GM12878 (cell line): Measurements from ENCODE around the gene TNFAIP8L1. TPM values are rescaled to one million over a fixed set of nuclear protein-coding genes. Genes with fewer than 3 reads are reported as not detected.

ENCODE experiments used
- ATAC-seq: fragments of 200-7000 bp; cut with Tn5 transposase; 3 replicates; pipeline ENCODE4 v1.9.1; 2020; ENCODE audit warnings: mild to moderate bottlenecking, moderate library complexity
- BruUV-seq: library from RNA; stranded (reverse); fragments of 400-500 nt; replicated peaks from 2 replicates; lab custom pipeline; 2021; lab: Mats Ljungman, UMichigan
- CTCF ChIA-PET: fragments of 300-600 bp; sonication (Branson Sonifier 250); formaldehyde crosslinking; extraction: SDS; loops from one replicate; lab custom pipeline; 2021; ENCODE audit warnings: inconsistent platforms; lab: Yijun Ruan, JAX
- POLR2A ChIA-PET: fragments of 350-600 bp; formaldehyde crosslinking; extraction: SDS; loops from one replicate; lab custom pipeline; 2021; ENCODE audit warnings: inconsistent platforms; lab: Charles Lee
- RAD21 ChIA-PET: fragments of 300-600 bp; sonication (Branson Sonifier 250); formaldehyde crosslinking; loops from one replicate; lab custom pipeline; 2023; ENCODE audit warnings: antibody characterized with exemption; ENCODE audit not compliant: unreplicated experiment; lab: Charles Lee
- SMC1A ChIA-PET: fragments of 300-600 bp; sonication (Branson Sonifier 250); formaldehyde crosslinking; loops from one replicate; lab custom pipeline; 2023; ENCODE audit not compliant: unreplicated experiment, uncharacterized antibody; lab: Charles Lee
- DNase-seq: peaks from one replicate; pipeline ENCODE4 v3.0.0-alpha.2; 2011; ENCODE audit warnings: low read depth, low spot score
- FAIRE-seq: peaks from 3 replicates; lab custom pipeline; 2011; peaks lifted over from hg19 to GRCh38; lab: Jason Lieb, UNC
- H2AFZ ChIP-seq: 2 replicates; pipeline ENCODE4 v1.6.0; 2011; ENCODE audit warnings: low read depth, low read length, control low read depth; ENCODE audit not compliant: control insufficient read depth
- H3K27ac ChIP-seq: 2 replicates; pipeline ENCODE4 v1.5.1; 2011; ENCODE audit warnings: control low read depth; ENCODE audit not compliant: control insufficient read depth, insufficient read depth
- H3K27me3 ChIP-seq, 2 experiments: replicated peaks in 1 of 2; 2 replicates each; pipeline versions ENCODE4 v1.6.0 to v1.6.1; 2011; ENCODE audit warnings: low read length in 1 of 2; ENCODE audit not compliant: control insufficient read depth in 2 of 2, insufficient read depth in 2 of 2
- H3K36me3 ChIP-seq, 2 experiments: 2 replicates each; pipeline ENCODE4 v1.5.1; 2011; ENCODE audit warnings: low read length in 1 of 2; ENCODE audit not compliant: control insufficient read depth in 2 of 2, insufficient read depth in 2 of 2
- H3K4me1 ChIP-seq: 2 replicates; pipeline ENCODE4 v1.6.1; 2011; ENCODE audit warnings: mild to moderate bottlenecking, low read length, moderate library complexity, mixed read lengths; ENCODE audit not compliant: control insufficient read depth, insufficient read depth
- H3K4me2 ChIP-seq: 2 replicates; pipeline ENCODE4 v1.6.0; 2011; ENCODE audit warnings: control low read depth; ENCODE audit not compliant: control insufficient read depth, insufficient read depth
- H3K4me3 ChIP-seq: fragments of 200-600 bp; sonication (generic); 2 replicates; pipeline ENCODE4 v1.5.1; 2016
- H3K79me2 ChIP-seq: 2 replicates; pipeline ENCODE4 v1.6.0; 2011; ENCODE audit warnings: low read length; ENCODE audit not compliant: control insufficient read depth, insufficient read depth
- H3K9ac ChIP-seq: 2 replicates; pipeline ENCODE4 v1.8.0; 2011; ENCODE audit warnings: low read length, control low read depth, mixed read lengths; ENCODE audit not compliant: control insufficient read depth, insufficient read depth
- H3K9me3 ChIP-seq: replicated peaks from 3 replicates; pipeline ENCODE4 v1.5.1; 2011; ENCODE audit warnings: mild to moderate bottlenecking, low read length; ENCODE audit not compliant: control insufficient read depth, insufficient read depth
- H4K20me1 ChIP-seq: 2 replicates; pipeline ENCODE4 v1.6.0; 2011; ENCODE audit not compliant: control insufficient read depth, insufficient read depth
- CEBPB ChIP-seq, 2 experiments: fragments of 150-350 bp in 1 of 2; IDR thresholded peaks; 2 replicates each; pipeline ENCODE4 v1.6.1; 2012 to 2014; ENCODE audit warnings: low read depth in 2 of 2, low read length in 2 of 2, borderline replicate concordance in 1 of 2, inconsistent platforms in 1 of 2
- CHD1 ChIP-seq: IDR thresholded peaks from 2 replicates; pipeline ENCODE4 v1.6.1; 2012; ENCODE audit warnings: low read depth, low read length, improper control_type of control experiment
- EED ChIP-seq: sonication (generic); IDR thresholded peaks from 2 replicates; pipeline ENCODE4 v1.6.1; 2016; ENCODE audit warnings: antibody characterized with exemption, low read depth
- FOS ChIP-seq: IDR thresholded peaks from 3 replicates; pipeline ENCODE4 v1.6.1; 2011; ENCODE audit warnings: borderline replicate concordance; ENCODE audit not compliant: insufficient read length; ENCODE audit errors: extremely low read depth
- IKZF2 ChIP-seq, 2 experiments: fragments of 450-650 bp; IDR thresholded peaks; 2 replicates each; pipeline ENCODE4 v1.6.1; 2017; ENCODE audit warnings: mild to moderate bottlenecking in 2 of 2, moderate library complexity in 2 of 2
- JUNB ChIP-seq: IDR thresholded peaks from 2 replicates; pipeline ENCODE4 v1.6.1; 2016; ENCODE audit warnings: antibody characterized with exemption, mild to moderate bottlenecking
- LARP7 ChIP-seq: fragments of 450-650 bp; IDR thresholded peaks from 2 replicates; pipeline ENCODE4 v1.6.1; 2017; ENCODE audit warnings: mild to moderate bottlenecking
- MTA2 ChIP-seq: fragments of 450-650 bp; IDR thresholded peaks from 2 replicates; pipeline ENCODE4 v1.6.1; 2016; ENCODE audit warnings: low read depth, mild to moderate bottlenecking, moderate library complexity
- NFIC ChIP-seq: IDR thresholded peaks from 2 replicates; pipeline ENCODE4 v1.6.1; 2012; ENCODE audit warnings: low read depth, mild to moderate bottlenecking, inconsistent platforms, low read length, moderate library complexity
- NFYB ChIP-seq: IDR thresholded peaks from 2 replicates; pipeline ENCODE4 v1.6.1; 2011; ENCODE audit warnings: low read depth, mild to moderate bottlenecking, low read length, improper control_type of control experiment, moderate library complexity; ENCODE audit not compliant: insufficient read depth
- NRF1 ChIP-seq: conservative IDR thresholded peaks from 2 replicates; pipeline ENCODE4 v1.6.1; 2011; ENCODE audit warnings: mild to moderate bottlenecking, low read depth, low read length, improper control_type of control experiment
- POLR2A ChIP-seq: IDR thresholded peaks from 2 replicates; pipeline ENCODE4 v1.6.1; 2011; ENCODE audit warnings: low read depth, mild to moderate bottlenecking, low read length
- POLR2AphosphoS5 ChIP-seq: IDR thresholded peaks from 2 replicates; pipeline ENCODE4 v1.6.1; 2011; ENCODE audit warnings: mild to moderate bottlenecking, low read length, inconsistent platforms
- RAD51 ChIP-seq: fragments of 450-650 bp; IDR thresholded peaks from 2 replicates; pipeline ENCODE4 v1.6.1; 2016; ENCODE audit warnings: moderate library complexity, mild to moderate bottlenecking, inconsistent platforms
- RELA ChIP-seq: fragments of 450-650 bp; IDR thresholded peaks from 2 replicates; pipeline ENCODE4 v1.8.0; 2014; ENCODE audit warnings: borderline replicate concordance; ENCODE audit not compliant: partially characterized antibody
- SIX5 ChIP-seq: IDR thresholded peaks from 2 replicates; pipeline ENCODE4 v1.6.1; 2011; ENCODE audit warnings: mild to moderate bottlenecking, low read depth, low read length, moderate library complexity; ENCODE audit not compliant: severe bottlenecking
- SMAD5 ChIP-seq: IDR thresholded peaks from 2 replicates; pipeline ENCODE4 v1.6.1; 2016; ENCODE audit warnings: antibody characterized with exemption, low read depth
- SREBF2 ChIP-seq: IDR thresholded peaks from 2 replicates; pipeline ENCODE4 v1.6.1; 2012; ENCODE audit warnings: mild to moderate bottlenecking, low read length
- ZBED1 ChIP-seq: IDR thresholded peaks from 2 replicates; pipeline ENCODE4 v1.6.1; 2016; ENCODE audit warnings: borderline replicate concordance
- ZNF384 ChIP-seq: IDR thresholded peaks from 2 replicates; pipeline ENCODE4 v1.6.1; 2012; ENCODE audit warnings: low read depth, mild to moderate bottlenecking, low read length, improper control_type of control experiment, borderline replicate concordance
- WGBS: methylation state at CpG from one replicate; pipeline ENCODE4 v1.1.6; 2016; ENCODE audit warnings: low lambda C conversion rate; ENCODE audit not compliant: insufficient replicate concordance, insufficient coverage; ENCODE audit errors: missing lambda C conversion rate; 5-methylcytosine and 5-hydroxymethylcytosine counted together
- in situ Hi-C: fragments of 300-500 bp; cut with MboI; formaldehyde crosslinking; loops from 9 replicates; pipeline ENCODE4 v1.14.3; 2018; ENCODE audit warnings: mixed read lengths
- intact Hi-C: fragments of 100-400 bp; cut with micrococcal nuclease; formaldehyde crosslinking; loops from one replicate; pipeline ENCODE4 v1.14.2; 2022; ENCODE audit not compliant: unreplicated experiment
- polyA plus RNA-seq, 11 experiments: library from polyadenylated mRNA; depleted of rRNA in 4 of 11; unstranded in 6 of 11; stranded (reverse) in 5 of 11; fragments of >200 nt; fragmentation: Nextera tagmentation in 4 of 11; fragmentation: Illumina TruSeq in 1 of 11; extraction: Ambion mirVana in 4 of 11; extraction: Trizol in 1 of 11; gene quantifications; 1 replicate in 1 of 11; 2 replicates in 10 of 11; pipeline versions ENCODE4 v1.2.1 to v1.2.3, GENCODE V29; 2011 to 2016; ENCODE audit warnings: inconsistent platforms in 2 of 11, missing spikeins in 2 of 11, low read depth in 1 of 11
- total RNA-seq, 4 experiments: library from RNA; depleted of rRNA in 3 of 4; stranded (reverse); fragments of >200 nt in 3 of 4; fragmentation: Illumina TruSeq in 1 of 4; extraction: Trizol in 1 of 4; gene quantifications; 2 replicates each; pipeline versions ENCODE4 v1.2.1 to v1.2.3, GENCODE V29; 2013 to 2021

The TNFAIP8L1 gene
- total and polyA plus RNA-seq, 10 of the 15 experiments (the other 5 are each of a cell fraction or from before 2014, with no cell fraction given), result 0.93 to 12.7 (median 8.6) TPM

- no peak for TF ChIP-seq NRF1
- TF ChIP-seq IKZF2 (IDR thresholded peaks at IDR 0.05), result no peak
- no peak for TF ChIP-seq SIX5
- TF ChIP-seq JUNB, result no peak
- TF ChIP-seq SMAD5, result no peak
- no peak for TF ChIP-seq EED
Measured at GRCh38 chr19:4618019-4618418, 21.3 kb upstream of the TNFAIP8L1 start (continued).

- in situ Hi-C loops, result no loop called here
- TF ChIP-seq FOS (no peak), MTA2 (no peak), LARP7 (no peak), NFYB (no peak), NFIC (no peak), SREBF2 (no peak), ZBED1 (no peak), POLR2A (no peak), CHD1 (no peak), RELA (no peak), RAD51 (no peak), EED (no peak), ZNF384 (no peak), POLR2AphosphoS5 (no peak), CEBPB (IDR thresholded peaks at IDR 0.05; ENCODE audit: borderline replicate concordance in 1 of 2, low read depth in 2 of 2, low read length in 2 of 2) (no peak)
- TF ChIP-seq, all 136 proteins: peak for 0
- H3K27me3 ChIP-seq, result no peaks in the 10 kb centered on the region
- no peaks in the 10 kb centered on the region for H3K79me2 ChIP-seq
- ChIA-PET POLR2A (no interaction called here), SMC1A (no interaction called here), RAD21 (no interaction called here), CTCF (interaction anchor here (1.0 kb wide), 1 partner anchor 13 kb away, joined by 3 read pairs; no protein-coding TSS in a partner anchor)
- no TSS peak for BruUV-seq
- no peak overlapping the region for H2AFZ ChIP-seq
- no peaks in the 10 kb centered on the region for H3K36me3 ChIP-seq
- no peak overlapping the region for H3K4me3 ChIP-seq
- no peak overlapping the region for H3K9ac ChIP-seq
- intact Hi-C loops, result no loop called here
- ATAC-seq, result no peak
- H3K4me2 ChIP-seq, result no peak overlapping the region
- H3K4me1 ChIP-seq, result no peaks in the 10 kb centered on the region
- no peak for FAIRE-seq
- DNase-seq, result no peak
- H4K20me1 ChIP-seq, result no peaks in the 10 kb centered on the region
- no peaks in the 10 kb centered on the region for H3K9me3 ChIP-seq
- H3K27ac ChIP-seq, result no peak overlapping the region
- WGBS, result 34% methylated on average over 17 of the region's 17 CpGs
Measured at GRCh38 chr19:4619668-4620294, 19.5 kb upstream of the TNFAIP8L1 start.
